Neural cell (in vitro differentiated cells): ENCODE measurements around the gene RASL10A. TPM values are rescaled to one million over a fixed set of nuclear protein-coding genes. Genes with fewer than 3 reads are reported as not detected.

Source experiments
- H2AFZ ChIP-seq: fragments of 200-600, 300-800 bp; sonication (generic), shearing (Covaris generic); 2 replicates; pipeline ENCODE4 v1.6.0; 2014; ENCODE audit warnings: low read depth, mild to moderate bottlenecking, antibody characterized with exemption, low read length, moderate library complexity
- H3F3A ChIP-seq: fragments of 200-600 bp; shearing (Covaris generic); 2 replicates; pipeline ENCODE4 v1.6.1; 2016; ENCODE audit warnings: mild to moderate bottlenecking, moderate library complexity, mixed read lengths, antibody characterized with exemption, low read length; ENCODE audit not compliant: insufficient read depth, poor library complexity, severe bottlenecking
- H3K27ac ChIP-seq: fragments of 200-600, 300-800 bp; sonication (generic), shearing (Covaris generic); 2 replicates; pipeline ENCODE4 v1.5.1; 2014; ENCODE audit warnings: mild to moderate bottlenecking, low read length, moderate library complexity
- H3K27me3 ChIP-seq: fragments of 300-800, 200-600 bp; sonication (generic), shearing (Covaris generic); 2 replicates; pipeline ENCODE4 v1.6.0; 2014; ENCODE audit warnings: mild to moderate bottlenecking, low read depth, low read length, moderate library complexity; ENCODE audit not compliant: insufficient read depth
- H3K36me3 ChIP-seq: fragments of 300-800, 200-600 bp; sonication (generic), shearing (Covaris generic); 2 replicates; pipeline ENCODE4 v1.5.1; 2014; ENCODE audit warnings: mild to moderate bottlenecking, antibody characterized with exemption, low read length, moderate library complexity; ENCODE audit not compliant: insufficient read depth
- H3K4me2 ChIP-seq: fragments of 300-800, 200-600 bp; sonication (generic), shearing (Covaris generic); 2 replicates; pipeline ENCODE4 v1.6.0; 2014; ENCODE audit warnings: mild to moderate bottlenecking, low read length
- H3K4me3 ChIP-seq: fragments of 300-800, 200-600 bp; sonication (generic), shearing (Covaris generic); 2 replicates; pipeline ENCODE4 v1.5.1; 2014; ENCODE audit warnings: mild to moderate bottlenecking, low read length, moderate library complexity
- H3K79me2 ChIP-seq: fragments of 200-600 bp; shearing (Covaris generic); replicated peaks from 2 replicates; pipeline ENCODE4 v1.6.0; 2014; ENCODE audit warnings: mild to moderate bottlenecking, low read length, moderate library complexity; ENCODE audit not compliant: insufficient read depth
- H3K9ac ChIP-seq: fragments of 300-800, 200-600 bp; sonication (generic), shearing (Covaris generic); 2 replicates; pipeline ENCODE4 v1.6.1; 2016; ENCODE audit warnings: mild to moderate bottlenecking, low read length, mixed read lengths
- H3K9me2 ChIP-seq: fragments of 200-600 bp; shearing (Covaris generic); 2 replicates; pipeline ENCODE4 v1.6.1; 2016; ENCODE audit warnings: mild to moderate bottlenecking, low read length, mixed read lengths; ENCODE audit not compliant: insufficient read depth
- H3K9me3 ChIP-seq: fragments of 200-600, 300-800 bp; sonication (generic), shearing (Covaris generic); 2 replicates; pipeline ENCODE4 v1.6.1; 2016; ENCODE audit warnings: mild to moderate bottlenecking, mixed run types, low read length, moderate library complexity, mixed read lengths
- H4K20me1 ChIP-seq: fragments of 200-600 bp; shearing (Covaris generic); 2 replicates; pipeline ENCODE4 v1.6.1; 2016; ENCODE audit warnings: mild to moderate bottlenecking, mixed run types; ENCODE audit not compliant: insufficient read depth
- CTCF ChIP-seq: fragments of 450-650 bp; IDR thresholded peaks from 2 replicates; pipeline ENCODE4 v1.5.1; 2014; ENCODE audit warnings: antibody characterized with exemption, mild to moderate bottlenecking, moderate library complexity; ENCODE audit not compliant: poor library complexity, severe bottlenecking
- EP300 ChIP-seq: fragments of 450-650 bp; conservative IDR thresholded peaks from 2 replicates; pipeline ENCODE4 v1.6.1; 2014; ENCODE audit warnings: antibody characterized with exemption, mild to moderate bottlenecking, moderate library complexity; ENCODE audit not compliant: poor library complexity, severe bottlenecking
- EZH2 ChIP-seq: fragments of 200-600, 300-800 bp; shearing (Covaris generic), sonication (generic); IDR thresholded peaks from 2 replicates; pipeline ENCODE4 v1.6.1; 2014; ENCODE audit warnings: antibody characterized with exemption, low read length, borderline replicate concordance, mild to moderate bottlenecking; ENCODE audit not compliant: insufficient read depth, poor library complexity, severe bottlenecking
- MXI1 ChIP-seq: fragments of 450-650 bp; conservative IDR thresholded peaks from 2 replicates; pipeline ENCODE4 v1.6.1; 2014; ENCODE audit warnings: antibody characterized with exemption, mild to moderate bottlenecking; ENCODE audit not compliant: poor library complexity, severe bottlenecking
- POLR2AphosphoS5 ChIP-seq: IDR thresholded peaks from 2 replicates; pipeline ENCODE4 v1.6.1; 2012
- RAD21 ChIP-seq: fragments of 450-650 bp; conservative IDR thresholded peaks from 2 replicates; pipeline ENCODE4 v1.6.1; 2014; ENCODE audit warnings: antibody characterized with exemption, mild to moderate bottlenecking, moderate library complexity
- REST ChIP-seq: IDR thresholded peaks from 2 replicates; pipeline ENCODE4 v1.6.1; 2012; ENCODE audit warnings: borderline replicate concordance
- SMC3 ChIP-seq: fragments of 450-650 bp; conservative IDR thresholded peaks from 2 replicates; pipeline ENCODE4 v1.6.1; 2014; ENCODE audit warnings: antibody characterized with exemption, mild to moderate bottlenecking, moderate library complexity; ENCODE audit not compliant: poor library complexity
- TAF1 ChIP-seq: IDR thresholded peaks from 2 replicates; pipeline ENCODE4 v1.6.1; 2012; ENCODE audit warnings: low read depth
- polyA plus RNA-seq: library from polyadenylated mRNA; depleted of rRNA; stranded (reverse); fragments of >200 nt; gene quantifications from 2 replicates; pipeline ENCODE4 v1.2.3, GENCODE V29; 2014

RASL10A gene
- polyA plus RNA-seq, 1 donor from 2014 or later = 3.0 TPM

GRCh38 chr22:29352778-29353177 lies 37.3 kb upstream of the RASL10A start:
- Histone ChIP-seq H2AFZ (no peak overlapping the region), H3K79me2 (no peaks in the 10 kb centered on the region), H3K4me3 (no peak overlapping the region), H3K36me3 (peaks cover 9% of the 10 kb centered on the region), H4K20me1 (no peaks in the 10 kb centered on the region), H3K9ac (no peak overlapping the region), H3F3A (no peaks in the 10 kb centered on the region), H3K27ac (no peak overlapping the region), H3K9me3 (no peaks in the 10 kb centered on the region), H3K27me3 (no peaks in the 10 kb centered on the region), H3K4me2 (no peak overlapping the region), H3K9me2 (no peaks in the 10 kb centered on the region)
- TF ChIP-seq POLR2AphosphoS5 = no peak
- TF ChIP-seq EZH2 = no peak
- no peak for TF ChIP-seq REST
- no peak for TF ChIP-seq TAF1
- TF ChIP-seq MXI1 = no peak
- no peak for TF ChIP-seq CTCF
- TF ChIP-seq RAD21 = no peak
- TF ChIP-seq EP300 = no peak
- no peak for TF ChIP-seq SMC3

- Histone ChIP-seq H3K4me3 (no peak overlapping the region), H3K79me2 (no peaks in the 10 kb centered on the region), H3K27ac (no peak overlapping the region), H3K27me3 (no peaks in the 10 kb centered on the region), H4K20me1 (no peaks in the 10 kb centered on the region), H3F3A (no peaks in the 10 kb centered on the region), H2AFZ (no peak overlapping the region), H3K9me3 (no peaks in the 10 kb centered on the region), H3K9me2 (no peaks in the 10 kb centered on the region), H3K9ac (no peak overlapping the region), H3K4me2 (no peak overlapping the region), H3K36me3 (peaks cover 9% of the 10 kb centered on the region)
- TF ChIP-seq EZH2 (no peak), POLR2AphosphoS5 (no peak), REST (no peak), SMC3 (no peak), CTCF (no peak), MXI1 (no peak), EP300 (no peak)
These were observed 36.4 kb upstream of the RASL10A start for GRCh38 chr22:29351891-29352290.
